ENCODE data around the gene NPLOC4.

DNA sequence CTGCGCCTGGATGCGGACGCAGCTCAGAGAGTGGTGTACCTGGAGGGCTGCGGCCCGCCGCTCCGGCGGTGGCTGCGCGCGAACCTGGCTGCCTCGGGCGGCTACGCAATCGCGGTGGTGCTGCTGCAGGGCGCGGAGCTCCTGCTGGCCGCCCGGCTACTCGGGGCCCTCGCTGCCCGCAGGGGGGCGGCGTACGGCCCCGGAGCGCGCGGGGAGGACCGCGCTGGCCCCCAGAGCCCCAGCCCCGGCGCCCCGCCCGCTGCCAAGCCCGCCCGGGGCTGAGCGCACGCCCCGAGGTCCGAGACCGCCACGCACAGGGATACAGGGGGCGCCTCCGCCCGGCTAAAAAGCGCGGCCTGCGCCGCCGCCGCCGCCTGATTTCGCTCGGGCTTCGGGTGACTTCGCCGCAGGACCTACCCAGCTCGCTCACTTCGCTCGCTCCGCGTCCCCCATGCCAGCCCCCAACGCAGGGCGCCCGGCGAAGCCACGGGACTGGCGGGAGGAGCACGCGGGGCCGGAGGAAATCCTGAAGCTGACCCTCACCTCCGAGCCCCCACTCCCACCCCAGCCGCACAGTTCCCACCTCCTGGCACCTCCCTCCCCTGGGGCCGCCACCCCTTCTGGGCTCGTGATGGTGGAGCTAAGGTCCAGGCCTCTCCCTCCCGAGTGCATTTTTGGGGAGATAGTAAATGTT, 11.2 kb upstream of the NPLOC4 start:
- TF ChIP-seq, protein P1, sequence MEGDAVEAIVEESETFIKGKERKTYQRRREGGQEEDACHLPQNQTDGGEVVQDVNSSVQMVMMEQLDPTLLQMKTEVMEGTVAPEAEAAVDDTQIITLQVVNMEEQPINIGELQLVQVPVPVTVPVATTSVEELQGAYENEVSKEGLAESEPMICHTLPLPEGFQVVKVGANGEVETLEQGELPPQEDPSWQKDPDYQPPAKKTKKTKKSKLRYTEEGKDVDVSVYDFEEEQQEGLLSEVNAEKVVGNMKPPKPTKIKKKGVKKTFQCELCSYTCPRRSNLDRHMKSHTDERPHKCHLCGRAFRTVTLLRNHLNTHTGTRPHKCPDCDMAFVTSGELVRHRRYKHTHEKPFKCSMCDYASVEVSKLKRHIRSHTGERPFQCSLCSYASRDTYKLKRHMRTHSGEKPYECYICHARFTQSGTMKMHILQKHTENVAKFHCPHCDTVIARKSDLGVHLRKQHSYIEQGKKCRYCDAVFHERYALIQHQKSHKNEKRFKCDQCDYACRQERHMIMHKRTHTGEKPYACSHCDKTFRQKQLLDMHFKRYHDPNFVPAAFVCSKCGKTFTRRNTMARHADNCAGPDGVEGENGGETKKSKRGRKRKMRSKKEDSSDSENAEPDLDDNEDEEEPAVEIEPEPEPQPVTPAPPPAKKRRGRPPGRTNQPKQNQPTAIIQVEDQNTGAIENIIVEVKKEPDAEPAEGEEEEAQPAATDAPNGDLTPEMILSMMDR (IDR thresholded peaks at IDR 0.05): no peak
- TF ChIP-seq POLR2A (IDR thresholded peaks at IDR 0.05): no peak

Data from heart left ventricle (tissue), 13 donors.